ENCODE results near the gene LRRC49. TPM values are rescaled to one million over a fixed set of nuclear protein-coding genes. Genes with fewer than 3 reads are reported as not detected.

The LRRC49 gene, protein sequence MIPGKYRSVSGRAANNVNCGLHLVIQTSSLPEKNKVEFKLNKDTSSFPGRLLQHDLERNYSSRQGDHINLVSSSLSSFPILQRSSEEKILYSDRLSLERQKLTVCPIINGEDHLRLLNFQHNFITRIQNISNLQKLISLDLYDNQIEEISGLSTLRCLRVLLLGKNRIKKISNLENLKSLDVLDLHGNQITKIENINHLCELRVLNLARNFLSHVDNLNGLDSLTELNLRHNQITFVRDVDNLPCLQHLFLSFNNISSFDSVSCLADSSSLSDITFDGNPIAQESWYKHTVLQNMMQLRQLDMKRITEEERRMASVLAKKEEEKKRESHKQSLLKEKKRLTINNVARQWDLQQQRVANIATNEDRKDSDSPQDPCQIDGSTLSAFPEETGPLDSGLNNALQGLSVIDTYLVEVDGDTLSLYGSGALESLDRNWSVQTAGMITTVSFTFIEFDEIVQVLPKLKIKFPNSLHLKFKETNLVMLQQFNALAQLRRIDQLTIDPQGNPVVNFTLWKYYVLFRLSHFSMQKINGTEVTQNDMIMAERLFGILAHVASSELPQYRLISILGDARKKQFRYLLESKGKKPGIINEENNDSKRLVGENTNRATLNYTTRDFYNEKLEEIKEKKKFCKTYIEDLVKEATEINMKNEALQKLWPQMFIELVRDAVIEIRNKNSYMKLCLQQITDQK
- 4.7 and 5.5 TPM in 2 replicates for total RNA-seq

- DNase-seq (ENCODE audit: low read depth) (peak; percentile 92), FAIRE-seq (peak; percentile 68)
- H3K4me3 ChIP-seq (ENCODE audit: low read depth, low read length) = peak within 1 kb of the TSS; percentile 63
- no peaks in the 10 kb centered on the region for H3K27me3 ChIP-seq (ENCODE audit: control insufficient read depth, insufficient read depth, low read length)
- no peak for TF ChIP-seq CTCF (IDR thresholded peaks at IDR 0.05; ENCODE audit: insufficient read depth, low read length, severe bottlenecking)
- H3K36me3 ChIP-seq (ENCODE audit: control insufficient read depth, insufficient read depth, low read length) = no peaks in the 10 kb centered on the region
Observed at GRCh38 chr15:70892002-70892911, at the start of gene LRRC49, which contains the start of gene THAP10. TSS of gene LRRC49 (plus strand) at chr15:70892826. CDS start at chr15:70892895, 69 bp downstream. TSS of gene THAP10 (minus strand) at chr15:70892433. CDS start at chr15:70892272, 161 bp downstream.

DNA sequence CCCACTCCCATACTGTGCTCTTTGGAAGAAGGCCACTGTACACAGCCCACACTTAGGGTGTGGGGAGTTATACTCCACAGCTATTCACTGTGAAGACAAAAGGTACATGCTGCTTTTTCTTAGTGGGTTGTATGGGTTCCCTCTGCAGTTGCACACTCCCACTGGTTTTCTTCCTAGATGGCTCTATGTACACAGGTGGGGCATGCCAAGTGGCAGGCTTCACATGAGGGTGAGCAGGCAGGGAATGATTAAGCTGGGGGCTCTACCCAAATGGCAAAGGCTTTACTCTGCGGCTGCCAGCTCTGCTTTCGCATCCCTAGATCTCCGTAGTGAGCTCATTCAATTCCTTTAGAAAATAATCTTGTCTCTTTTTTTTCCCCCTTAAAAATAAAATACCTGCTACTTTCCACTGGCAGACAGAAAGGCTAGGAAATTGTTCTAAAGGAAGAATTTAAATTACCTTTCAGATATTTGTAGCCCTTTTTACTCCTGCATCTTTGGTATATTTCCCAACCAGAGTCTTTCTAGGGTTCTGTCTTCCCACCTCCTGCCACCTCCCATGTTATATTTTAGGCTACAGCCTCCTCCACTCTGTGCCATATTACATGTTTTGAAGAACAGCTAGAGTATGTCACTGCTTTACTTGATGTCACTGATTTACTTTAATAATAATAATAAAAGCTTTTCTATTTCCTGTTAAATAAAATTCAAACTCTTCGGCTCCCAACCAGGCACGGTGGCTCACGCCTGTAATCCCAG is 46.8 kb upstream of the LRRC49 start:
- Histone ChIP-seq H3K36me3 (ENCODE audit: control insufficient read depth, insufficient read depth, low read length) (no peaks in the 10 kb centered on the region), H3K4me3 (ENCODE audit: low read depth, low read length) (no peak overlapping the region), H3K27me3 (ENCODE audit: control insufficient read depth, insufficient read depth, low read length) (no peaks in the 10 kb centered on the region)
- no peak for TF ChIP-seq CTCF (IDR thresholded peaks at IDR 0.05; ENCODE audit: insufficient read depth, low read length, severe bottlenecking)
- no peak for FAIRE-seq
- DNase-seq (ENCODE audit: low read depth) = no peak

DNA sequence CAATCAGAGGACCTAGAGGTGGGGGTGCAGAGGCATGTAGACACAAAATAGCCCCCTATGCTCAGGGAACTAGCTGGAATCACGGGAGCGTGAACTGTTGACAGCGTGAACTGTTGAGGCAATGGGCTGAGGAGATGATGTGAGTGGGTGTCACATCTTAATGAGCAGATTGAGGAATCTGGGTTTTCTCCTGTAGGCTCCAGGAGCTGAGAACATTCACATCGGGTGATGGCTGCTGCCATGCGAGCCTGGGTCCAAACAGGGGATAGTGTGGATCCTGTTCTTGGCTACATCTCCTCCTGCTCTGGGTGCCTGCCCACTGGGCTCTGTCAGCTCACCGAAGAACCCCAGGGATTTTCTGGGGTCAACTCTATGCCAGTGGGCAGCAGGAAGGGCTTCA is 40.7 kb upstream of the LRRC49 start:
- DNase-seq (ENCODE audit: low read depth) (no peak), FAIRE-seq (no peak)
- Histone ChIP-seq H3K27me3 (ENCODE audit: control insufficient read depth, insufficient read depth, low read length) (no peaks in the 10 kb centered on the region), H3K4me3 (ENCODE audit: low read depth, low read length) (no peak overlapping the region), H3K36me3 (ENCODE audit: control insufficient read depth, insufficient read depth, low read length) (peaks cover 1% of the 10 kb centered on the region)
- TF ChIP-seq CTCF (IDR thresholded peaks at IDR 0.05; ENCODE audit: insufficient read depth, low read length, severe bottlenecking) = no peak

DNA sequence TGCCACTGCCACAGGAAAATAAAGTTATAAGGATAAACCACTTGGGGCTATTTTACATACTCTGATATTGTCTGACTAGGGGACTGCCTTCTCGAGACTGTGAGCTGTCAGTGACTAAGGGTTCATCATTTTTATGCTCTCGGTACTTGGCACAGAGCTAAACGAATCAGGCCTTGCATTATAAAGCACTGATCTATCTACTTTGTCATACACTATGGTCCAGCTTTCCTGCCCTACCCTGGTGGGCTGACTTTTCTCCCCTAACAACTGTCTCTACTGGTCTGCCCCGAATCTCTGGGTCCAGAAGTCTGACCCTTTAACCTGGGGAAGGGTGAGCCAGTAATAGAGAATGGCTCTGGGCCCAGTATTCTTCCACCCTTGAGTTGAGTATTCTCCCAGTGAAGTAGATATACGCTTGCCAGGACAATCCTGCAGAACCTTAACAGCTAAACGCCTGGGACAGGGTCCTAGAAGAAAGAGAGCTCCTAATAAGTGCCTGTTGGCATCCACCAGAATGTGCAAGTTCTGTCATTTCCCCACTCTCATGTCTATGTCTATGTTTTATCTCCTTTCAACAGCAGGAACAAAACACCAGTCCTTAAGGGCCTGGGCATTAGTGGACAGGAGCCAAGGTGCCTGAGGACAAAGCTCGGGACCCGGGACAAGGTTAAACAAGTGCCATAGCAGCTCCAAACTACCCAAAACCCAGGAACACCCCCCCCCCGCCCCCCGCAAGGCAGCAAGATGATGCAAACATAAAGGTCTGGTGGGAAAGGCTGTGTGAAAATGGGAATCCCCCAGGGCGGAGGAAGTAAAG is 39.9 kb upstream of the LRRC49 start:
- H3K27me3 ChIP-seq (ENCODE audit: control insufficient read depth, insufficient read depth, low read length) = no peaks in the 10 kb centered on the region
- H3K36me3 ChIP-seq (ENCODE audit: control insufficient read depth, insufficient read depth, low read length) = peaks cover 1% of the 10 kb centered on the region
- TF ChIP-seq CTCF (IDR thresholded peaks at IDR 0.05; ENCODE audit: insufficient read depth, low read length, severe bottlenecking) = no peak
- no peak for FAIRE-seq
- H3K4me3 ChIP-seq (ENCODE audit: low read depth, low read length) = peak overlapping the region; percentile 75
- DNase-seq (ENCODE audit: low read depth) = peak; percentile 88
